NCI-H2081 treated with DMSO at 0.1 percent for 48 hours (cell line): Measurements from ENCODE around the gene MRC1.
"Not testable (repeated sequence)": the region's sequence is repeated elsewhere in the genome, so short reads cannot be mapped to it uniquely, and the experiment has no call there.

Source experiments
- DNase-seq: peaks from one replicate; lab custom pipeline; 2025; lab: John Stamatoyannopoulos, UW

Gene MRC1

GRCh38 chr10:17905491-17905890 lies 96.3 kb downstream of the MRC1 start:
- no peak for DNase-seq

- no peak for DNase-seq
Measured at GRCh38 chr10:17906002-17906401, 96.9 kb downstream of the MRC1 start.

- no peak for DNase-seq
Measured at GRCh38 chr10:17907641-17908040, 98.5 kb downstream of the MRC1 start.

GRCh38 chr10:17910125-17910789 lies 101.1 kb downstream of the MRC1 start:
- DNase-seq = no peak

GRCh38 chr10:17912754-17913153 lies 103.6 kb downstream of the MRC1 start:
- DNase-seq = no peak

GRCh38 chr10:17913604-17914003 lies 104.5 kb downstream of the MRC1 start:
- no peak for DNase-seq

- DNase-seq = no peak
Measured at GRCh38 chr10:17914169-17915045, 105.3 kb downstream of the MRC1 start.

- DNase-seq = no peak
Measured at GRCh38 chr10:17915181-17915580, 106.0 kb downstream of the MRC1 start.

- DNase-seq = no peak
Measured at GRCh38 chr10:17918187-17918903, 109.2 kb downstream of the MRC1 start.

GRCh38 chr10:17921378-17921777 lies 112.2 kb downstream of the MRC1 start:
- no peak for DNase-seq

- DNase-seq = no peak
Measured at GRCh38 chr10:17923728-17924127, 114.6 kb downstream of the MRC1 start.

- no peak for DNase-seq
Measured at GRCh38 chr10:17943033-17943745, 134.0 kb downstream of the MRC1 start.

- DNase-seq = not testable (repeated sequence)
Measured at GRCh38 chr10:17950269-17950668, 141.1 kb downstream of the MRC1 start.

GRCh38 chr10:17950726-17951125 lies 141.6 kb downstream of the MRC1 start:
- no peak for DNase-seq

- no peak for DNase-seq
Measured at GRCh38 chr10:17951868-17952371, 142.8 kb downstream of the MRC1 start, which contains the start of gene SLC39A12. SLC39A12 (plus strand) TSS chr10:17951918; CDS start chr10:17953277, 1,359 bp downstream.

- not testable (repeated sequence) for DNase-seq
Measured at GRCh38 chr10:17954372-17954771, 145.2 kb downstream of the MRC1 start.

- DNase-seq = no peak
Measured at GRCh38 chr10:17954861-17955260, 145.7 kb downstream of the MRC1 start.

GRCh38 chr10:17958049-17958448 lies 148.9 kb downstream of the MRC1 start:
- no peak for DNase-seq

- DNase-seq = no peak
Measured at GRCh38 chr10:17959870-17960269, 150.7 kb downstream of the MRC1 start.
